B cell (primary cell): Measurements from ENCODE around the gene PLEKHG2. TPM values are rescaled to one million over a fixed set of nuclear protein-coding genes. Genes with fewer than 3 reads are reported as not detected.

Source experiments
- ATAC-seq: fragments of 200-7000 bp; cut with Tn5 transposase; one replicate; pipeline ENCODE4 v1.10.0; 2021; ENCODE audit warnings: low read depth, mild to moderate bottlenecking, moderate number of reproducible peaks, moderate library complexity
- CTCF ChIA-PET: fragments of 350-600 bp; sonication (Branson Sonifier 250); formaldehyde crosslinking; loops from one replicate; lab custom pipeline; 2021; ENCODE audit warnings: antibody characterized with exemption, inconsistent platforms; lab: Charles Lee
- POLR2A ChIA-PET: fragments of 350-600 bp; sonication (Branson Sonifier 250); formaldehyde crosslinking; loops from one replicate; lab custom pipeline; 2021; ENCODE audit warnings: antibody characterized with exemption; lab: Charles Lee
- DNase-seq: peaks from one replicate; pipeline ENCODE4 v3.0.0; 2013
- H2AFZ ChIP-seq: 2 replicates; pipeline ENCODE4 v1.6.1; 2012; ENCODE audit warnings: mild to moderate bottlenecking, low read depth, low read length; ENCODE audit not compliant: insufficient read depth, poor library complexity, severe bottlenecking
- H3K27ac ChIP-seq, 2 donors: 1 replicate in 1 of 2; 2 replicates in 1 of 2; pipeline ENCODE4 v1.5.1; 2012 to 2013; ENCODE audit warnings: low read length in 2 of 2, mild to moderate bottlenecking in 2 of 2, moderate library complexity in 1 of 2
- H3K27me3 ChIP-seq, 4 experiments: fragments of 200-600 bp in 1 of 4; sonication (generic) in 1 of 4; replicated peaks in 1 of 4; 1 replicate in 2 of 4; 2 replicates in 2 of 4; pipeline versions ENCODE4 v1.6.1 to v1.7.0; 2013 to 2016; ENCODE audit warnings: low read length in 3 of 4, mild to moderate bottlenecking in 2 of 4, mixed read lengths in 1 of 4, moderate library complexity in 1 of 4; ENCODE audit not compliant: insufficient read depth in 4 of 4, control insufficient read depth in 3 of 4; ENCODE audit errors: control extremely low read depth in 1 of 4
- H3K36me3 ChIP-seq, 2 experiments: replicated peaks in 1 of 2; 1 replicate in 1 of 2; 2 replicates in 1 of 2; pipeline versions ENCODE4 v1.6.1 to v1.7.1; 2013; ENCODE audit warnings: low read length in 1 of 2; ENCODE audit not compliant: insufficient read depth in 2 of 2, control insufficient read depth in 1 of 2; ENCODE audit errors: control extremely low read depth in 1 of 2, extremely low read depth in 1 of 2
- H3K4me1 ChIP-seq, 2 donors: fragments of 200-600 bp in 1 of 2; sonication (generic) in 1 of 2; 1 replicate in 1 of 2; 2 replicates in 1 of 2; pipeline versions ENCODE4 v1.5.1 to v1.6.1; 2013 to 2017; ENCODE audit warnings: low read length in 2 of 2; ENCODE audit not compliant: control insufficient read depth in 2 of 2, insufficient read depth in 2 of 2
- H3K4me2 ChIP-seq: replicated peaks from 2 replicates; pipeline ENCODE3; 2012; ENCODE audit warnings: mild to moderate bottlenecking, low read depth, low read length; ENCODE audit not compliant: poor library complexity, severe bottlenecking
- H3K4me3 ChIP-seq, 5 experiments: fragments of 200-600 bp in 1 of 5; sonication (generic) in 1 of 5; 1 replicate in 3 of 5; 2 replicates in 2 of 5; pipeline versions ENCODE4 v1.5.1 to v1.7.0; 2011 to 2016; ENCODE audit warnings: low read length in 4 of 5, mild to moderate bottlenecking in 4 of 5, low read depth in 2 of 5, control low read depth in 1 of 5, moderate library complexity in 1 of 5; ENCODE audit not compliant: insufficient read depth in 1 of 5; ENCODE audit errors: control extremely low read depth in 1 of 5, extremely low read depth in 1 of 5
- H3K79me2 ChIP-seq: fragments of 200-600 bp; sonication (generic); one replicate; pipeline ENCODE4 v1.6.0; 2016; ENCODE audit warnings: low read length; ENCODE audit not compliant: control insufficient read depth, insufficient read depth
- H3K9ac ChIP-seq: fragments of 200-600 bp; sonication (generic); 2 replicates; pipeline ENCODE4 v1.6.1; 2017; ENCODE audit warnings: mild to moderate bottlenecking, low read length, moderate library complexity
- H3K9me3 ChIP-seq, 3 donors: one replicate each; pipeline versions ENCODE4 v1.6.1 to v1.7.1; 2013; ENCODE audit warnings: low read length in 2 of 3; ENCODE audit not compliant: control insufficient read depth in 2 of 3, insufficient read depth in 1 of 3; ENCODE audit errors: control extremely low read depth in 1 of 3
- H4K20me1 ChIP-seq: 2 replicates; pipeline ENCODE4 v1.6.0; 2012; ENCODE audit warnings: mild to moderate bottlenecking, low read length; ENCODE audit not compliant: insufficient read depth, control insufficient read depth, poor library complexity, severe bottlenecking
- H3K27ac Mint-ChIP-seq: one replicate; pipeline ENCODE4 v1.8.0; 2021; ENCODE audit warnings: mixed read lengths
- H3K27me3 Mint-ChIP-seq: one replicate; pipeline ENCODE4 v1.8.0; 2021; ENCODE audit warnings: mixed read lengths
- H3K4me1 Mint-ChIP-seq: one replicate; pipeline ENCODE4 v1.8.0; 2021; ENCODE audit warnings: mixed read lengths
- H3K4me3 Mint-ChIP-seq: one replicate; pipeline ENCODE4 v1.8.0; 2021; ENCODE audit warnings: mixed read lengths
- H3K9me3 Mint-ChIP-seq: one replicate; pipeline ENCODE4 v1.8.0; 2022; ENCODE audit warnings: mixed read lengths; ENCODE audit not compliant: insufficient read depth
- EZH2 ChIP-seq: IDR thresholded peaks from 2 replicates; pipeline ENCODE4 v1.6.1; 2012; ENCODE audit warnings: borderline replicate concordance, low read depth, mild to moderate bottlenecking, moderate library complexity, low read length; ENCODE audit not compliant: insufficient read depth, poor library complexity, severe bottlenecking
- WGBS: methylation state at CpG from one replicate; pipeline ENCODE4 v1.1.5; 2013; ENCODE audit warnings: missing lambda C conversion rate; ENCODE audit not compliant: insufficient coverage; 5-methylcytosine and 5-hydroxymethylcytosine counted together
- intact Hi-C: fragments of 100-400 bp; cut with micrococcal nuclease; formaldehyde crosslinking; loops from one replicate; pipeline ENCODE4 v1.10.0; 2022
- polyA plus RNA-seq: library from polyadenylated mRNA; depleted of rRNA; stranded (reverse); fragments of >200 nt; gene quantifications from 2 replicates; pipeline ENCODE4 v1.2.3, GENCODE V29; 2012
- total RNA-seq, 2 donors: library from RNA; stranded (reverse); fragments of 120-200 nt in 1 of 2; gene quantifications; 1 replicate in 1 of 2; 2 replicates in 1 of 2; pipeline versions ENCODE4 v1.2.3 to v1.2.4, GENCODE V29; 2013 to 2022
- TF ChIP-seq, protein P1 (sequence below): fragments of 200-600 bp; IDR thresholded peaks from one replicate; pipeline ENCODE4 v1.8.0; 2022; ENCODE audit warnings: antibody characterized with exemption, mild to moderate bottlenecking

PLEKHG2 gene
- total and polyA plus RNA-seq, 2 donors (not counting 1 experiment from before 2014, with no cell fraction given), result 27.0 to 167 TPM

GRCh38 chr19:39474139-39474620 is 61.7 kb downstream of the PLEKHG2 start:
- no peak for TF ChIP-seq EZH2
- TF ChIP-seq, protein P1, sequence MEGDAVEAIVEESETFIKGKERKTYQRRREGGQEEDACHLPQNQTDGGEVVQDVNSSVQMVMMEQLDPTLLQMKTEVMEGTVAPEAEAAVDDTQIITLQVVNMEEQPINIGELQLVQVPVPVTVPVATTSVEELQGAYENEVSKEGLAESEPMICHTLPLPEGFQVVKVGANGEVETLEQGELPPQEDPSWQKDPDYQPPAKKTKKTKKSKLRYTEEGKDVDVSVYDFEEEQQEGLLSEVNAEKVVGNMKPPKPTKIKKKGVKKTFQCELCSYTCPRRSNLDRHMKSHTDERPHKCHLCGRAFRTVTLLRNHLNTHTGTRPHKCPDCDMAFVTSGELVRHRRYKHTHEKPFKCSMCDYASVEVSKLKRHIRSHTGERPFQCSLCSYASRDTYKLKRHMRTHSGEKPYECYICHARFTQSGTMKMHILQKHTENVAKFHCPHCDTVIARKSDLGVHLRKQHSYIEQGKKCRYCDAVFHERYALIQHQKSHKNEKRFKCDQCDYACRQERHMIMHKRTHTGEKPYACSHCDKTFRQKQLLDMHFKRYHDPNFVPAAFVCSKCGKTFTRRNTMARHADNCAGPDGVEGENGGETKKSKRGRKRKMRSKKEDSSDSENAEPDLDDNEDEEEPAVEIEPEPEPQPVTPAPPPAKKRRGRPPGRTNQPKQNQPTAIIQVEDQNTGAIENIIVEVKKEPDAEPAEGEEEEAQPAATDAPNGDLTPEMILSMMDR, result peak; percentile 74
- ChIA-PET POLR2A (interaction anchor here (0.7 kb wide), 1 partner anchor 83 kb away, joined by 3 read pairs; the partner anchor contains the start of gene MED29), CTCF (interaction anchor here (0.6 to 3.9 kb wide), 31 partner anchors 9 to 674 kb away, joined by 3 to 40 read pairs (median 4); partner anchors contain the start of genes DLL3, EID2B, RPS16 and SELENOV)
- Mint-ChIP-seq H3K4me3 (no peak overlapping the region), H3K27me3 (no peaks in the 10 kb centered on the region), H3K27ac (no peak overlapping the region), H3K4me1 (peaks cover 1% of the 10 kb centered on the region), H3K9me3 (no peaks in the 10 kb centered on the region)
- Histone ChIP-seq H3K79me2 (peaks cover 6% of the 10 kb centered on the region), H3K27ac (no peak overlapping the region), H3K4me2 (no peak overlapping the region), H3K27me3 (no peaks in the 10 kb centered on the region), H3K4me1 (no peaks in the 10 kb centered on the region), H3K4me3 (no peak overlapping the region), H4K20me1 (peaks cover 38% of the 10 kb centered on the region), H3K9me3 (no peaks in the 10 kb centered on the region), H3K9ac (no peak overlapping the region), H2AFZ (no peak overlapping the region), H3K36me3 (peaks cover 6 to 65% of the 10 kb centered on the region in 2 experiments)
- DNase-seq, result peak; percentile 77
- 72% methylated on average over 6 of the region's 9 CpGs for WGBS
- peak; percentile 87 for ATAC-seq
- intact Hi-C loops, result loop anchor here (1.0 kb wide), 1 partner anchor 58 kb away; the partner anchor contains the start of gene EID2B

GRCh38 chr19:39475748-39476147 is 63.3 kb downstream of the PLEKHG2 start:
- POLR2A ChIA-PET, result interaction anchor here (0.6 kb wide), 1 partner anchor 267 kb away, joined by 3 read pairs; no protein-coding TSS in a partner anchor
- DNase-seq (no peak), ATAC-seq (no peak)
- 87% methylated on average over 2 of the region's 2 CpGs for WGBS
- intact Hi-C loops, result no loop called here
- Histone ChIP-seq H3K27me3 (no peaks in the 10 kb centered on the region), H3K27ac (no peak overlapping the region), H2AFZ (no peak overlapping the region), H3K4me2 (no peak overlapping the region), H4K20me1 (peaks cover 24% of the 10 kb centered on the region), H3K4me1 (peaks cover 6 to 9% of the 10 kb centered on the region in 2 donors), H3K4me3 (no peak overlapping the region), H3K79me2 (peaks cover under 1% of the 10 kb centered on the region), H3K36me3 (peaks cover 3 to 49% of the 10 kb centered on the region in 2 experiments), H3K9me3 (no peaks in the 10 kb centered on the region), H3K9ac (no peak overlapping the region)
- CTCF ChIA-PET, result interaction anchor here (0.6 to 3.9 kb wide), 4 partner anchors 27 to 130 kb away, joined by 3 to 40 read pairs (median 7); partner anchors contain the start of gene EID2B
- no peak for TF ChIP-seq EZH2
- TF ChIP-seq, protein P1, result no peak
- Mint-ChIP-seq H3K27ac (no peak overlapping the region), H3K4me3 (no peak overlapping the region), H3K4me1 (peaks cover 13% of the 10 kb centered on the region), H3K9me3 (no peaks in the 10 kb centered on the region), H3K27me3 (no peaks in the 10 kb centered on the region)
